ENCODE measurements around the gene SRMS. TPM values are rescaled to one million over a fixed set of nuclear protein-coding genes. Genes with fewer than 3 reads are reported as not detected.

SRMS gene
- polyA plus RNA-seq, 1 donor from 2014 or later = 0.43 TPM

GRCh38 chr20:63496596-63497120 lies 50.9 kb downstream of the SRMS start:
- H3K27me3 Mint-ChIP-seq = peaks cover 11% of the 10 kb centered on the region
- H3K27ac Mint-ChIP-seq = peak overlapping the region in 1 of 3 donors; percentile 32
- no peaks in the 10 kb centered on the region for H3K36me3 Mint-ChIP-seq
- H3K4me3 Mint-ChIP-seq = peak overlapping the region in 3 of 4 donors; percentile 10 to 64 (median 56)
- H3K4me1 Mint-ChIP-seq = peaks cover 0 to 1% (median 0%) of the 10 kb centered on the region in 3 donors
- H3K9me3 Mint-ChIP-seq = no peaks in the 10 kb centered on the region

- no peaks in the 10 kb centered on the region for H3K9me3 Mint-ChIP-seq
These were observed 51.6 kb downstream of the SRMS start for GRCh38 chr20:63495741-63496595.

GRCh38 chr20:63495167-63495720 lies 52.3 kb downstream of the SRMS start:
- H3K27me3 Mint-ChIP-seq = peaks cover 12% of the 10 kb centered on the region
- H3K4me3 Mint-ChIP-seq = no peak overlapping the region
- H3K9me3 Mint-ChIP-seq = no peaks in the 10 kb centered on the region
- no peak overlapping the region for H3K27ac Mint-ChIP-seq
- peaks cover 0 to 1% (median 0%) of the 10 kb centered on the region in 3 donors for H3K4me1 Mint-ChIP-seq
- no peaks in the 10 kb centered on the region for H3K36me3 Mint-ChIP-seq

More at GRCh38 chr20:63495741-63496595, 51.6 kb downstream of the SRMS start:
- Mint-ChIP-seq H3K27ac (peak overlapping the region in 1 of 3 donors; percentile 56), H3K36me3 (no peaks in the 10 kb centered on the region), H3K4me1 (peaks cover 0 to 1% (median 0%) of the 10 kb centered on the region in 3 donors), H3K27me3 (peaks cover 11% of the 10 kb centered on the region), H3K4me3 (peak overlapping the region in 3 of 4 donors; percentile 37 to 77 (median 45))

- H3K4me3 Mint-ChIP-seq = no peak overlapping the region
- H3K36me3 Mint-ChIP-seq = no peaks in the 10 kb centered on the region
- no peaks in the 10 kb centered on the region for H3K9me3 Mint-ChIP-seq
- no peak overlapping the region for H3K27ac Mint-ChIP-seq
- H3K4me1 Mint-ChIP-seq = peaks cover 0 to 1% (median 0%) of the 10 kb centered on the region in 3 donors
- peaks cover 18% of the 10 kb centered on the region for H3K27me3 Mint-ChIP-seq
These were observed 53.0 kb downstream of the SRMS start for GRCh38 chr20:63494420-63495166.

- Mint-ChIP-seq H3K27ac (no peak overlapping the region), H3K9me3 (no peaks in the 10 kb centered on the region), H3K36me3 (no peaks in the 10 kb centered on the region), H3K4me3 (no peak overlapping the region), H3K27me3 (peaks cover 23% of the 10 kb centered on the region), H3K4me1 (peaks cover 0 to 1% (median 0%) of the 10 kb centered on the region in 3 donors)
These were observed 53.5 kb downstream of the SRMS start for GRCh38 chr20:63494084-63494419.

- peaks cover 23% of the 10 kb centered on the region for H3K27me3 Mint-ChIP-seq
- H3K36me3 Mint-ChIP-seq = no peaks in the 10 kb centered on the region
- H3K4me3 Mint-ChIP-seq = no peak overlapping the region
- peaks cover 0 to 1% (median 0%) of the 10 kb centered on the region in 3 donors for H3K4me1 Mint-ChIP-seq
- H3K27ac Mint-ChIP-seq = no peak overlapping the region
- no peaks in the 10 kb centered on the region for H3K9me3 Mint-ChIP-seq
These were observed 54.0 kb downstream of the SRMS start for GRCh38 chr20:63493563-63494020.

GRCh38 chr20:63492982-63493381 lies 54.6 kb downstream of the SRMS start:
- H3K36me3 Mint-ChIP-seq = no peaks in the 10 kb centered on the region
- H3K27ac Mint-ChIP-seq = no peak overlapping the region
- no peak overlapping the region for H3K4me3 Mint-ChIP-seq
- no peaks in the 10 kb centered on the region for H3K9me3 Mint-ChIP-seq
- H3K4me1 Mint-ChIP-seq = peaks cover 0 to 1% (median 0%) of the 10 kb centered on the region in 3 donors
- peaks cover 23% of the 10 kb centered on the region for H3K27me3 Mint-ChIP-seq

GRCh38 chr20:63492518-63492917 lies 55.0 kb downstream of the SRMS start:
- Mint-ChIP-seq H3K27ac (no peak overlapping the region), H3K4me3 (peak overlapping the region in 1 of 4 donors; percentile 26), H3K36me3 (no peaks in the 10 kb centered on the region), H3K9me3 (no peaks in the 10 kb centered on the region), H3K4me1 (peaks cover 0 to 1% (median 0%) of the 10 kb centered on the region in 3 donors), H3K27me3 (peaks cover 18% of the 10 kb centered on the region)

GRCh38 chr20:63491635-63492230 lies 55.8 kb downstream of the SRMS start:
- H3K27ac Mint-ChIP-seq = no peak overlapping the region
- no peaks in the 10 kb centered on the region for H3K36me3 Mint-ChIP-seq
- H3K9me3 Mint-ChIP-seq = no peaks in the 10 kb centered on the region
- H3K4me1 Mint-ChIP-seq = no peaks in the 10 kb centered on the region
- H3K4me3 Mint-ChIP-seq = no peak overlapping the region
- peaks cover 18% of the 10 kb centered on the region for H3K27me3 Mint-ChIP-seq

- H3K9me3 Mint-ChIP-seq = no peaks in the 10 kb centered on the region
- H3K27ac Mint-ChIP-seq = no peak overlapping the region
- peaks cover 19% of the 10 kb centered on the region for H3K27me3 Mint-ChIP-seq
- H3K4me1 Mint-ChIP-seq = no peaks in the 10 kb centered on the region
- no peaks in the 10 kb centered on the region for H3K36me3 Mint-ChIP-seq
- no peak overlapping the region for H3K4me3 Mint-ChIP-seq
These were observed 56.5 kb downstream of the SRMS start for GRCh38 chr20:63491078-63491477.

Other genes with a start within 250 kb of the SRMS start
- not detected for gene CHRNA4, start 186.4 kb downstream of the SRMS start, polyA plus RNA-seq
- 0.29 TPM for gene KCNQ2, start 75.1 kb downstream of the SRMS start, polyA plus RNA-seq
- gene EEF1A2, start 48.7 kb downstream of the SRMS start, polyA plus RNA-seq = not detected
- 198 TPM for gene PPDPF, start 27.0 kb downstream of the SRMS start, polyA plus RNA-seq
- 1.3 TPM for gene PTK6, start 10.4 kb downstream of the SRMS start, polyA plus RNA-seq
- gene FNDC11, start 6.4 kb upstream of the SRMS start, polyA plus RNA-seq = 2.5 TPM
- gene HELZ2, start 26.5 kb upstream of the SRMS start, polyA plus RNA-seq = 7.9 TPM
- gene GMEB2, start 79.4 kb upstream of the SRMS start, polyA plus RNA-seq = 10.6 TPM
- 2.7 TPM for gene STMN3, start 105.7 kb upstream of the SRMS start, polyA plus RNA-seq
- gene RTEL1, start 110.6 kb upstream of the SRMS start, polyA plus RNA-seq = 2.6 TPM
- gene TNFRSF6B, start 148.9 kb upstream of the SRMS start, polyA plus RNA-seq = not detected
- 64.3 TPM for gene ARFRP1, start 160.2 kb upstream of the SRMS start, polyA plus RNA-seq
- gene ZGPAT, start 160.3 kb upstream of the SRMS start, polyA plus RNA-seq = 59.4 TPM
- gene LIME1, start 188.9 kb upstream of the SRMS start, polyA plus RNA-seq = 81.2 TPM
- gene SLC2A4RG, start 192.0 kb upstream of the SRMS start, polyA plus RNA-seq = 2.0 TPM

Measured in IgD-negative memory B cell (primary cell).